Left ventricle myocardium inferior (tissue), 1 donor: ENCODE data around the gene MTHFD1. TPM values are rescaled to one million over a fixed set of nuclear protein-coding genes. Genes with fewer than 3 reads are reported as not detected.
"Not testable (repeated sequence)": the region's sequence is repeated elsewhere in the genome, so short reads cannot be mapped to it uniquely, and the experiment has no call there.

Experiments used
- DNase-seq: peaks from one replicate; pipeline ENCODE4 v3.0.0-alpha.2; 2020
- H3K27ac ChIP-seq: fragments of 200-600 bp; replicated peaks from 2 replicates; pipeline ENCODE4 v1.8.0; 2021
- H3K27me3 ChIP-seq: fragments of 200-600 bp; 2 replicates; pipeline ENCODE4 v1.8.0; 2021; ENCODE audit warnings: low read depth
- H3K36me3 ChIP-seq: fragments of 200-600 bp; 2 replicates; pipeline ENCODE4 v1.8.0; 2021
- H3K4me1 ChIP-seq: fragments of 200-600 bp; 2 replicates; pipeline ENCODE4 v1.8.0; 2021
- H3K4me3 ChIP-seq: fragments of 200-600 bp; 2 replicates; pipeline ENCODE4 v1.8.0; 2021; ENCODE audit warnings: mild to moderate bottlenecking, moderate library complexity
- H3K9me3 ChIP-seq: fragments of 200-600 bp; replicated peaks from 2 replicates; pipeline ENCODE4 v1.8.0; 2021
- intact Hi-C: fragments of 100-400 bp; cut with micrococcal nuclease; formaldehyde crosslinking; loops from one replicate; pipeline ENCODE4 v1.11.0; 2022
- total RNA-seq: library from RNA; stranded (reverse); fragmentation: NEBNext Ultra II Directional; extraction: Animal tissue kit (Norgen Biotek cat#: 25700); gene quantifications from one replicate; pipeline ENCODE4 v1.2.1, GENCODE V29; 2021
- TF ChIP-seq, protein P1 (sequence below): fragments of 200-600 bp; IDR thresholded peaks from 2 replicates; pipeline ENCODE4 v1.8.0; 2021; ENCODE audit warnings: antibody characterized with exemption, mild to moderate bottlenecking, borderline replicate concordance
- donor health status: DM: no; HTN: yes; CAD: no; lungs with severe emphysema.

MTHFD1 gene
- total RNA-seq, 1 donor from 2014 or later = 64.9 TPM

DNA sequence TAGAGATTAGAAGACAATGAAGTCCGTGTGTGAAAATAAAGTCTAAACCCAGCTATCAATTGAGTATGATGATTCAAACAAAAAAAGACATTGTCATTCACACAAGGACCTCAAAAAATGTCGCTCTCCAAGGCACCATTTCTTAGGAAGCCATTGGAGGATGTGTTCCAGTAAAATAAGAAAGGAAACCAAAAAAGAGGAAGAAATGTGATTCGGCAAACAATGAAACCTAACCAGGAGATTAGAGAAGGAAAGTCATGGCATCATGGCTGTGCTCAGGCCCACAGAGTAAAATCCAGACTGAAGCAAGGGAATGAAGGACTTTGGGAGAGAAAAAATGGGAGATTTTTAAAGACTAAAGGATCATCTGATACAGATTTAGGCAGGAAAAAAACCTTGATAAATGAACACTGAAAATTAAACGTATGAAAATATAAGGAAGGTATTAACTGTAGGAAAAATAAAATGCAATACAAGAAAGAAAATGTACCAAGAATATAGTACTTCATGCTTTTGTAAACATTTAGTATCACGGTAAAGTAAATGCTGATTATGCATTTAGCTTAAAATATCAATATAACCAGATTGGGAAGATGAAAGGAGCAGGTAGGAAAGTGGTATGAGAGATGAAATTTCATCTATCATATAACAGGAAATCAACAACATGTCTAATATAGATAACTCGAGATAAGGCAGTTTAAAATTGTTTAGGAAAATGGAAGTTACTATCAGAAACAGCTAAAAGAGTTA, 38.2 kb upstream of the MTHFD1 start:
- H3K9me3 ChIP-seq = no peaks in the 10 kb centered on the region
- H3K4me1 ChIP-seq = no peaks in the 10 kb centered on the region
- no peaks in the 10 kb centered on the region for H3K27me3 ChIP-seq
- no peak overlapping the region for H3K27ac ChIP-seq
- TF ChIP-seq, protein P1, sequence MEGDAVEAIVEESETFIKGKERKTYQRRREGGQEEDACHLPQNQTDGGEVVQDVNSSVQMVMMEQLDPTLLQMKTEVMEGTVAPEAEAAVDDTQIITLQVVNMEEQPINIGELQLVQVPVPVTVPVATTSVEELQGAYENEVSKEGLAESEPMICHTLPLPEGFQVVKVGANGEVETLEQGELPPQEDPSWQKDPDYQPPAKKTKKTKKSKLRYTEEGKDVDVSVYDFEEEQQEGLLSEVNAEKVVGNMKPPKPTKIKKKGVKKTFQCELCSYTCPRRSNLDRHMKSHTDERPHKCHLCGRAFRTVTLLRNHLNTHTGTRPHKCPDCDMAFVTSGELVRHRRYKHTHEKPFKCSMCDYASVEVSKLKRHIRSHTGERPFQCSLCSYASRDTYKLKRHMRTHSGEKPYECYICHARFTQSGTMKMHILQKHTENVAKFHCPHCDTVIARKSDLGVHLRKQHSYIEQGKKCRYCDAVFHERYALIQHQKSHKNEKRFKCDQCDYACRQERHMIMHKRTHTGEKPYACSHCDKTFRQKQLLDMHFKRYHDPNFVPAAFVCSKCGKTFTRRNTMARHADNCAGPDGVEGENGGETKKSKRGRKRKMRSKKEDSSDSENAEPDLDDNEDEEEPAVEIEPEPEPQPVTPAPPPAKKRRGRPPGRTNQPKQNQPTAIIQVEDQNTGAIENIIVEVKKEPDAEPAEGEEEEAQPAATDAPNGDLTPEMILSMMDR = no peak
- DNase-seq = no peak
- H3K4me3 ChIP-seq = no peak overlapping the region
- no peaks in the 10 kb centered on the region for H3K36me3 ChIP-seq
- intact Hi-C loops = loop anchor here (10.0 kb wide), 2 partner anchors 125 to 285 kb away; no protein-coding TSS in a partner anchor

DNA sequence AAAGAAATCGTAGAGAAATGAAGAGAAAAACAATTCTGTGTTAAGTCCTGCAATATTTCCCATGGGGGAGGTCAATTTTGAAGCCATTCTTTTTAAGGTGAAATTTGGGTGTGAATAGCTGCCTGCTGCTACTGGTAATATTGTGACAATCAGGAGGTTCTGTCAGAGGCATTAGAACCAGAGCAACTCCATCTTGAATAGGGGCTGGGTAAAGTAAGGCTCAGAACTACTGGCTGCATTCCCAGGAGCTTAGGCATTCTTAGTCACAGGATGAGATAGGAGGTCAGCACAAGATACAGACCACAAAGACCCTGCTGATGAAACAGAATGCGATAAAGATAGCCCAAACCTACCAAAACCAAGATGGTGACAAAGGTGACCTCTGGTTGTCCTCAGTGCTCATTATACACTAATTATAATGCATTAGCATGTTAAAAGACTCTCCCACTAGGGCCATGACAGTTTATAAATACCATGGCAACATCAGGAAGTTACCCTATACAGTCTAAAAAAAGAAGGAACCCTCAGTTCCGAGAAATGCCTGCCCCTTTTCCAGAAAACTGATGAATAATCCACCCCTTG, 24.8 kb upstream of the MTHFD1 start:
- H3K4me3 ChIP-seq = no peak overlapping the region

DNA sequence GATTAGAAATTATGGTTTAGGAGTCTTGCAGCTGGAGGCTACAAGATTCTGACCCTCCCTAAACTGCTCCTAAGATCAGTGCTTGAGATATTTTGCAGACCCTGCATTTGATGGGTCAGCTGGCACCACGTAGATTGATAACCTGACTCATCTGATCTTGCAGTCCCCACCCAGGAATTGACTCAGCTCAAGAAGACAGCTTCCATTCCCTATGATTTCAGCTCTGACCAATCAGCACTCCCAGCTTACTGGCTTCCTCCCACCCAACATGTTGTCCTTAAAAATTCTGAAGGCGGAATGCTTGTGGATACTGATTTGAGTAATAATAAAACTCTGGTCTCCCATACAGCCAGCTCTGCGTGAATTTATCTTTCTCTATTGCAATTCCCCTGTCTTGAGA, 23.2 kb upstream of the MTHFD1 start:
- Histone ChIP-seq H3K27ac (no peak overlapping the region), H3K27me3 (no peaks in the 10 kb centered on the region), H3K4me1 (no peaks in the 10 kb centered on the region), H3K9me3 (no peaks in the 10 kb centered on the region), H3K4me3 (no peak overlapping the region), H3K36me3 (no peaks in the 10 kb centered on the region)
- TF ChIP-seq, protein P1 = no peak
- no peak for DNase-seq
- intact Hi-C loops = no loop called here

More for the DNA sequence above, 24.8 kb upstream of the MTHFD1 start:
- H3K27me3 ChIP-seq = no peaks in the 10 kb centered on the region
- no peak for DNase-seq
- no peaks in the 10 kb centered on the region for H3K4me1 ChIP-seq
- no peaks in the 10 kb centered on the region for H3K36me3 ChIP-seq
- TF ChIP-seq, protein P1 = no peak
- no peak overlapping the region for H3K27ac ChIP-seq
- H3K9me3 ChIP-seq = no peaks in the 10 kb centered on the region
- intact Hi-C loops = no loop called here

DNA sequence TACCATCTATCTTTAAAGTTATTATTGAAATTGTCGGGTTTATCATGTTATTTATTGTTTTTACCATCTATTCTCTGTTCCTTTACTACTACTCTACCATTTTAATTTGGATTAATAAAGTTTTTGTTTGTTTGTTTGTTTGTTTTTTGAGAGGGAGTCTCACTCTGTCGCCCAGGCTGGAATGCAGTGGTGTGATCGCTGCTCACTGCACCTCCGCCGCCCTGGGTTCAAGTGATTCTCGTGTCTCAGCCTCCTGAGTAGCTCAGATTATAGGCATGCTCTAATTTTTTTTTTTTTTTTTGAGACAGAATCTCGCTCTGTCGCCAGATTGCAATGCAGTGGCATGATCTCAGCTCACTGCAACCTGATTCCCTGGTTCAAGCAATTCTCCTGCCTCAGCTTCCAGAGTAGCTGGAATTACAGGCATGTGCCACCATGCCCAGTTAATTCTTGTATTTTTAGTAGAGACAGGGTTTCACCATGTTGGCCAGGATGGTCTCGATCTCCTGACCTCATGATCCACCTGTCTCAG, 22.7 kb upstream of the MTHFD1 start:
- H3K4me1 ChIP-seq = not testable (repeated sequence)

DNA sequence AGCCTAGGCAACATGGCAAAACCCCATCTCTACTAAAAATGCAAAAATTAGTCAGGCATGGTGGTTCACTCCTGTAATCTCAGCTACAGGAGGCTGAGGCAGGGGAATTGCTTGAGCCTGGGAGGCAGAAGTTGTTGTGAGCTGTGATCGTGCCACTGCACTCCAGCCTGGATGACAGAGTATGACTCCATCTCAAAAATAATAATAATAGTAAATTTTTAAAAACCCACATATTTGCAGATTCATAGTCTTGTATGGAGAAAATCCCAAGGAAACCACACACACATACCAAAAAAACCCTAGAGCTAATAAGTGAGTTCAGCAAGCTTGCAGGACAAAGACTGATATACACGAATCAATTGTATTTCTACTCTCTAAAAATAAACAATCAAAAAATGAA, 19.0 kb upstream of the MTHFD1 start:
- H3K9me3 ChIP-seq = no peaks in the 10 kb centered on the region
- H3K4me1 ChIP-seq = no peaks in the 10 kb centered on the region
- H3K27ac ChIP-seq = no peak overlapping the region
- H3K27me3 ChIP-seq = no peaks in the 10 kb centered on the region
- no peak for DNase-seq
- intact Hi-C loops = no loop called here
- no peaks in the 10 kb centered on the region for H3K36me3 ChIP-seq
- no peak overlapping the region for H3K4me3 ChIP-seq
- TF ChIP-seq, protein P1 = no peak

More for the DNA sequence above, 22.7 kb upstream of the MTHFD1 start:
- intact Hi-C loops, H3K27me3 ChIP-seq, H3K9me3 ChIP-seq, H3K4me3 ChIP-seq, DNase-seq, H3K36me3 ChIP-seq, H3K27ac ChIP-seq: not testable (repeated sequence)

DNA sequence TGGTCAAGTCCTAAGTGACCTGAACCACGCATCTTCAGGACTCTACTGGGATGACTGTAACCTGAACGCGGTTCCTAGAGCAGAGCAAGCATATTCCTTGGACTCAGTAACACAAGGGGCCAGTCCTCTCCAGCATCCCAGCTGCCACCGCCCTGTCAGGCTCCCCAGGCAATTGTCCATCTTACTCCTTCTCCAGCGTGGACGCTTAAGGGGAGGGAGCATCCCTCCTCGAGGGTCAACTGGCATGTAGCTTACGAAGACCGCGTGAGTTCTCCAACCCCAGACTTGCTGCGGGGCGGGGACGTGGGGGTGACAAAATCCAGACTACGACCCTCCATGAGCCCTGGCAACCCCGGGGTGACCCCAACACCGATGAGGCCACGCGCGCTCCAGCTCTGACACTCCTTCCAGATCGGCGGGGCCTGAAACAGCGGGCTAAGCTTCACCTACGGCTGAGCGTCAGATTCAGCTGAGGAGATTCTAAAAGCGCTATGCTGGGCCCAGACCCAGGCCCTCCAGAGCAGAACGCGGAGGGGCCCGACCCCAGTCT, 846 bp upstream of the MTHFD1 start:
- TF ChIP-seq, protein P1 = no peak
- Histone ChIP-seq H3K27ac (peak overlapping the region; percentile 81), H3K27me3 (no peaks in the 10 kb centered on the region), H3K36me3 (peaks cover 13% of the 10 kb centered on the region), H3K4me1 (peaks cover 25% of the 10 kb centered on the region), H3K9me3 (no peaks in the 10 kb centered on the region), H3K4me3 (peak overlapping the region; percentile 88)
- DNase-seq = no peak
- intact Hi-C loops = no loop called here
